ENCODE measurements around the gene DDB1. TPM values are rescaled to one million over a fixed set of nuclear protein-coding genes. Genes with fewer than 3 reads are reported as not detected.

The DDB1 gene
- total and polyA plus RNA-seq, 2 of the 4 experiments (the other 2 are of a cell fraction) = 221 to 412 TPM

DNA sequence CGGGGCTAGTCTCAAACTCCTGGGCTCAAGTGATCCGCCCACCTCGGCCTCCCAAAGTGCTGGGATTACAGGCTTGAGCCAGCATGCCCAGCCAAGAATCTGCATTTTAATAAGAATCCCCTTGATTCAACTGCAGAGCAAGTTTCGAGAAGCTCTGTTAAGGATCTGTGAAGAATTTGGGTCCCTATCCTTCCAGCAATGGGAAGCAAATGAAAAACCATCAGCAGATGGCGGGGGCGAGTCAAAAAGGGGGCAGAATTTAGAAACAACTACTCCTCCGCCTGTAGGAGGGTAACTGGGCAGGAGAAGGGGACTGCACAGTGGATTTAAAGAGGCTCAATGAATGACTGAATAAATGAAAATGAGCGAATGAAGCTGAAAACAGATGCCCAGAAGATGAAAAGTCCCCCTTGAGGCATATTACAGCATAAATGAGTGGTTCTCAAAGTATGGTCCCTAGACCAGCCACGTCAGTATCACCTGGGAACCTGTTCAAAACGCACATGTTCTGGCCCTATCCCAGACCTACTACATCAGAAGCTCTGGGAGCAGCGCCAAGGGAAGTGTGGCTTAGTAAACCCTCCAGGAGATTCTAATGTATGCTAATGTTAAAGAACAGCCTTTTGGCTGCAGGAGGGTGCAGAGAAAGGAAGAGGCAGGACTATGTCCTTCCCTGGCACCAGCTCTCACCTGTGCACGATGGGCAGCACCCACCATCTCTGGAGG is 52.8 kb downstream of the DDB1 start:
- no peak overlapping the region for H2BK5ac ChIP-seq (ENCODE audit: low read depth, low read length, poor library complexity, severe bottlenecking)

More for the DNA sequence above, 52.8 kb downstream of the DDB1 start:
- H4K8ac ChIP-seq (ENCODE audit: low read depth in 2 of 2, low read length in 2 of 2) = no peak overlapping the region
- ATAC-seq (ENCODE audit: low read depth) (no peak), DNase-seq (peak; percentile 58)
- intact Hi-C loops (cut with micrococcal nuclease) (no loop called here), in situ Hi-C loops (cut with MboI; ENCODE audit: low sequenced_read_pairs) (no loop called here), dilution Hi-C loops (cut with HindIII; ENCODE audit: low sequenced_read_pairs, unreplicated experiment) (no loop called here)
- no peaks in the 10 kb centered on the region; the same call in 1 of the 2 replicates for H3K36me3 ChIP-seq (ENCODE audit: control insufficient read depth, insufficient read depth, low read length)
- no peak overlapping the region for H3K4me2 ChIP-seq (ENCODE audit: low read depth, low read length)
- no peak overlapping the region for H3K4ac ChIP-seq (ENCODE audit: low read depth, low read length)
- no TSS peak for BruUV-seq (replicated peaks)
- no peaks in the 10 kb centered on the region for H3K79me1 ChIP-seq (ENCODE audit: low read depth in 1 of 2, low read length in 2 of 2)
- H2BK20ac ChIP-seq (ENCODE audit: low read depth, low read length) = no peak overlapping the region
- H4K5ac ChIP-seq (ENCODE audit: low read depth, low read length) = no peak overlapping the region
- no peaks in the 10 kb centered on the region for H3K4me1 ChIP-seq (ENCODE audit: control insufficient read depth, insufficient read depth, low read length)
- no peak overlapping the region for H2BK120ac ChIP-seq (ENCODE audit: low read depth, low read length)
- no peak overlapping the region for H3K18ac ChIP-seq (ENCODE audit: low read depth, low read length)
- no peak overlapping the region for H3K9ac ChIP-seq (ENCODE audit: low read depth, low read length)
- no peaks in the 10 kb centered on the region for H3K9me3 ChIP-seq (ENCODE audit: control insufficient read depth, insufficient read depth, low read length)
- H3K23ac ChIP-seq (ENCODE audit: low read depth, low read length) = no peak overlapping the region
- H3K4me3 ChIP-seq (ENCODE audit: insufficient read depth, low read depth, low read length) = no peak overlapping the region
- no peaks in the 10 kb centered on the region; the same call in 1 of the 2 replicates for H3K27me3 ChIP-seq (ENCODE audit: control insufficient read depth, insufficient read depth, low read length)
- H3K9me1 ChIP-seq (ENCODE audit: insufficient read depth, low read length) = 0 out of 2 replicates have a peak, but pooled peaks cover 4% of the 10 kb centered on the region
- H2AFZ ChIP-seq (replicated peaks; ENCODE audit: low read length, poor library complexity) = no peak overlapping the region
- POLR2A ChIA-PET (ENCODE audit: unreplicated experiment) = no interaction called here
- no peak overlapping the region for H2BK15ac ChIP-seq (ENCODE audit: low read depth, low read length)
- H2AK5ac ChIP-seq (ENCODE audit: low read depth, low read length) = no peak overlapping the region
- no peak overlapping the region for H3K56ac ChIP-seq (ENCODE audit: extremely low read depth, insufficient read depth, low read length)
- H4K91ac ChIP-seq (ENCODE audit: insufficient read depth, low read depth, low read length) = no peak overlapping the region
- peak overlapping the region; percentile 34 for H2AK9ac ChIP-seq (replicated peaks; ENCODE audit: low read depth, low read length, poor library complexity)
- CTCF ChIA-PET = no interaction called here
- 81% methylated on average over 5 of the region's 12 CpGs; no CpG with 5 or more reads in 1 of the 2 experiments for WGBS, 2 experiments (ENCODE audit: extremely low coverage in 2 of 2, insufficient read length in 1 of 2)
- TF ChIP-seq RCOR1 (IDR thresholded peaks at IDR 0.05; ENCODE audit: insufficient replicate concordance, low read length) (no peak), CEBPB (IDR thresholded peaks at IDR 0.05; ENCODE audit: low read depth, low read length) (no peak)
- no peaks in the 10 kb centered on the region for H4K20me1 ChIP-seq (ENCODE audit: insufficient read depth, low read length)
- no peak overlapping the region for H3K14ac ChIP-seq (replicated peaks; ENCODE audit: low read depth, low read length)
- H3K27ac ChIP-seq (ENCODE audit: insufficient read depth, low read length) = no peak overlapping the region
